Measurements from ENCODE around the gene MARK3.

The MARK3 gene

GRCh38 chr14:103386713-103387329 lies 1.6 kb downstream of the MARK3 start:
- no peak for DNase-seq (ENCODE audit: low read depth in 1 of 2, low spot score in 1 of 2)
- TF ChIP-seq SPI1 (IDR thresholded peaks at IDR 0.05; ENCODE audit: borderline replicate concordance, low read depth) (no peak), REST (IDR thresholded peaks at IDR 0.05; ENCODE audit: insufficient replicate concordance, low read depth) (no peak), CTCF (IDR thresholded peaks at IDR 0.05; ENCODE audit: insufficient read depth, low read length) (no peak), GABPA (IDR thresholded peaks at IDR 0.05; ENCODE audit: low read depth) (no peak), POLR2AphosphoS5 (IDR thresholded peaks at IDR 0.05; ENCODE audit: low read depth) (no peak)
- Histone ChIP-seq H3K27ac (replicated peaks) (peak overlapping the region; percentile 35), H3K4me3 (replicated peaks; ENCODE audit: insufficient read depth, low read length) (peak overlapping the region; percentile 94), H3K27me3 (ENCODE audit: insufficient read depth, poor library complexity, severe bottlenecking) (no peaks in the 10 kb centered on the region)

DNA sequence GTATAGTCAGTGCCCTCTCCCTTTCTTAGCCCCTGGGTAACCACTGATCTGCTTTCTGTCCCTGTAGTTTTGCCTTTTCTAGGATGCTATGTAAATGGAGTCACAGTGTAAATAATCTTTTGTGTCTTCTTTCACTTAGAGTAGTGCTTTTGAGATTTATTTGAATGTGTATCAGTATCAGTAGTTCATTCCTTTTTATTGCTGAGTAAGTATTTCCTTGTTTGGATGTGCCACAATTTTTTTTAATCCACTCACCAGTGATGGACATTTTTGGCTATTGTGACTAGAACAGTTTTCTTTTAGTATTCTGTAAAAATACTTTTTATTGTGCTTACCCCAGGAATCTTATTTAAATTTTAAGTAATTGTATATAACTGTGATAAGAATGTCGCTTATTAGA lies 3.4 kb downstream of the MARK3 start:
- no peak overlapping the region for H3K4me3 ChIP-seq (replicated peaks; ENCODE audit: insufficient read depth, low read length)

More for the DNA sequence above, 3.4 kb downstream of the MARK3 start:
- no peak overlapping the region for H3K27ac ChIP-seq (replicated peaks)
- TF ChIP-seq SPI1 (IDR thresholded peaks at IDR 0.05; ENCODE audit: borderline replicate concordance, low read depth) (no peak), GABPA (IDR thresholded peaks at IDR 0.05; ENCODE audit: low read depth) (no peak), POLR2AphosphoS5 (IDR thresholded peaks at IDR 0.05; ENCODE audit: low read depth) (no peak), CTCF (IDR thresholded peaks at IDR 0.05; ENCODE audit: insufficient read depth, low read length) (no peak), REST (IDR thresholded peaks at IDR 0.05; ENCODE audit: insufficient replicate concordance, low read depth) (no peak)
- DNase-seq (ENCODE audit: low read depth in 1 of 2, low spot score in 1 of 2), result no peak
- no peaks in the 10 kb centered on the region for H3K27me3 ChIP-seq (ENCODE audit: insufficient read depth, poor library complexity, severe bottlenecking)

Measured in HL-60 (cell line).